Activated CD8-positive, alpha-beta memory T cell treated with anti-CD3 and anti-CD28 coated beads, Interleukin-2, amount 50 U/mL, for 1 hour (primary cell): ENCODE data around the gene LDLRAD4.

Experiments used
- DNase-seq: peaks from one replicate; pipeline ENCODE4 v3.0.0-alpha.2; 2020; ENCODE audit errors: extremely low read depth

Gene LDLRAD4

GRCh38 chr18:13286456-13287125 is 68.0 kb downstream of the LDLRAD4 start:
- DNase-seq = no peak

GRCh38 chr18:13287372-13287771 is 68.8 kb downstream of the LDLRAD4 start:
- DNase-seq = no peak

- no peak for DNase-seq
These were observed 70.1 kb downstream of the LDLRAD4 start for GRCh38 chr18:13288509-13289133.

- DNase-seq = no peak
These were observed 71.1 kb downstream of the LDLRAD4 start for GRCh38 chr18:13289481-13290205.

- no peak for DNase-seq
These were observed 72.3 kb downstream of the LDLRAD4 start for GRCh38 chr18:13290856-13291271.

- DNase-seq = no peak
These were observed 72.7 kb downstream of the LDLRAD4 start for GRCh38 chr18:13291299-13291698.

- no peak for DNase-seq
These were observed 73.3 kb downstream of the LDLRAD4 start for GRCh38 chr18:13291745-13292447.

GRCh38 chr18:13292736-13293135 is 74.2 kb downstream of the LDLRAD4 start:
- DNase-seq = no peak

- no peak for DNase-seq
These were observed 75.7 kb downstream of the LDLRAD4 start for GRCh38 chr18:13294309-13294708.

GRCh38 chr18:13295894-13296293 is 77.3 kb downstream of the LDLRAD4 start:
- no peak for DNase-seq

- no peak for DNase-seq
These were observed 78.5 kb downstream of the LDLRAD4 start for GRCh38 chr18:13296867-13297574.

- no peak for DNase-seq
These were observed 79.7 kb downstream of the LDLRAD4 start for GRCh38 chr18:13298262-13298661.

- DNase-seq = no peak
These were observed 81.5 kb downstream of the LDLRAD4 start for GRCh38 chr18:13300029-13300428.

GRCh38 chr18:13300796-13301195 is 82.2 kb downstream of the LDLRAD4 start:
- no peak for DNase-seq

- no peak for DNase-seq
These were observed 83.5 kb downstream of the LDLRAD4 start for GRCh38 chr18:13302040-13302439.

GRCh38 chr18:13302457-13303225 is 84.1 kb downstream of the LDLRAD4 start:
- DNase-seq = no peak

GRCh38 chr18:13303756-13304364 is 85.3 kb downstream of the LDLRAD4 start:
- DNase-seq = no peak

- DNase-seq = no peak
These were observed 86.7 kb downstream of the LDLRAD4 start for GRCh38 chr18:13305301-13305700.

- no peak for DNase-seq
These were observed 88.0 kb downstream of the LDLRAD4 start for GRCh38 chr18:13306583-13306982.

GRCh38 chr18:13308369-13308768 is 89.8 kb downstream of the LDLRAD4 start:
- DNase-seq = no peak
